Liver (tissue), 9 donors: Measurements from ENCODE around the gene NUDT16. TPM values are rescaled to one million over a fixed set of nuclear protein-coding genes. Genes with fewer than 3 reads are reported as not detected.

Experiments used
- DNase-seq: peaks from one replicate; pipeline ENCODE4 v3.0.0-alpha.2; 2017; ENCODE audit warnings: low spot score
- H3K27ac ChIP-seq, 2 donors: one replicate each; pipeline ENCODE4 v1.7.0; 2013; ENCODE audit warnings: inconsistent platforms in 2 of 2, low read length in 2 of 2, control low read depth in 1 of 2, low read depth in 1 of 2, mild to moderate bottlenecking in 1 of 2
- H3K27me3 ChIP-seq, 4 donors: one replicate each; pipeline versions ENCODE4 v1.6.1 to v1.7.0; 2013; ENCODE audit warnings: low read length in 3 of 4, inconsistent platforms in 1 of 4, mild to moderate bottlenecking in 1 of 4, moderate library complexity in 1 of 4; ENCODE audit not compliant: control insufficient read depth in 4 of 4, insufficient read depth in 4 of 4
- H3K36me3 ChIP-seq, 4 donors: one replicate each; pipeline versions ENCODE4 v1.6.1 to v1.7.0; 2013; ENCODE audit warnings: low read length in 3 of 4, mild to moderate bottlenecking in 3 of 4, low read depth in 1 of 4, moderate library complexity in 1 of 4; ENCODE audit not compliant: control insufficient read depth in 4 of 4, insufficient read depth in 3 of 4
- H3K4me1 ChIP-seq, 4 donors: one replicate each; pipeline versions ENCODE4 v1.6.1 to v1.7.0; 2013; ENCODE audit warnings: low read length in 3 of 4, mild to moderate bottlenecking in 3 of 4, moderate library complexity in 1 of 4; ENCODE audit not compliant: control insufficient read depth in 4 of 4, insufficient read depth in 4 of 4
- H3K4me3 ChIP-seq, 3 donors: one replicate each; pipeline versions ENCODE4 v1.6.1 to v1.7.0; 2013; ENCODE audit warnings: low read length in 3 of 3, control low read depth in 1 of 3, low read depth in 1 of 3, mild to moderate bottlenecking in 1 of 3
- H3K9ac ChIP-seq, 2 donors: one replicate each; pipeline ENCODE4 v1.7.0; 2013; ENCODE audit warnings: low read length in 2 of 2, mild to moderate bottlenecking in 2 of 2, moderate library complexity in 2 of 2, control low read depth in 1 of 2, low read depth in 1 of 2
- H3K9me3 ChIP-seq, 4 donors: one replicate each; pipeline versions ENCODE4 v1.6.1 to v1.7.0; 2013; ENCODE audit warnings: low read length in 3 of 4; ENCODE audit not compliant: control insufficient read depth in 4 of 4
- EGR1 ChIP-seq, 2 donors: IDR thresholded peaks; 2 replicates each; pipeline ENCODE4 v1.6.1; 2016 to 2018; ENCODE audit warnings: antibody characterized with exemption in 2 of 2, low read depth in 2 of 2
- FOXA2 ChIP-seq: IDR thresholded peaks from 2 replicates; pipeline ENCODE4 v1.6.1; 2016; ENCODE audit warnings: antibody characterized with exemption
- GABPA ChIP-seq, 2 donors: IDR thresholded peaks in 1 of 2; conservative IDR thresholded peaks in 1 of 2; 2 replicates each; pipeline ENCODE4 v1.6.1; 2016; ENCODE audit warnings: antibody characterized with exemption in 2 of 2, mild to moderate bottlenecking in 1 of 2, moderate library complexity in 1 of 2
- HNF4A ChIP-seq, 2 donors: conservative IDR thresholded peaks; 2 replicates each; pipeline ENCODE4 v1.6.1; 2016; ENCODE audit warnings: antibody characterized with exemption in 2 of 2, mild to moderate bottlenecking in 2 of 2
- HNF4G ChIP-seq: IDR thresholded peaks from 2 replicates; pipeline ENCODE4 v1.6.1; 2016; ENCODE audit warnings: antibody characterized with exemption
- JUND ChIP-seq, 2 donors: IDR thresholded peaks; 2 replicates each; pipeline ENCODE4 v1.6.1; 2016; ENCODE audit warnings: antibody characterized with exemption in 2 of 2
- NR2F2 ChIP-seq: IDR thresholded peaks from 2 replicates; pipeline ENCODE4 v1.6.1; 2016; ENCODE audit warnings: antibody characterized with exemption
- RXRA ChIP-seq, 2 donors: IDR thresholded peaks; 2 replicates each; pipeline ENCODE4 v1.6.1; 2017 to 2018; ENCODE audit warnings: antibody characterized with exemption in 2 of 2, mild to moderate bottlenecking in 1 of 2
- SP1 ChIP-seq: IDR thresholded peaks from 2 replicates; pipeline ENCODE4 v1.6.1; 2018; ENCODE audit warnings: antibody characterized with exemption, mild to moderate bottlenecking
- TAF1 ChIP-seq: conservative IDR thresholded peaks from 2 replicates; pipeline ENCODE4 v1.6.1; 2016; ENCODE audit warnings: antibody characterized with exemption, mild to moderate bottlenecking
- WGBS: extraction: QIAGEN DNeasy Blood & Tissue Kit; methylation state at CpG from one replicate; pipeline ENCODE4 v1.1.7; 2013; 5-methylcytosine and 5-hydroxymethylcytosine counted together
- polyA plus RNA-seq, 2 donors: library from polyadenylated mRNA; stranded (reverse) in 1 of 2; unstranded in 1 of 2; fragments of 200-250 nt in 1 of 2; fragments of >200 nt in 1 of 2; fragmentation: Nextera tagmentation in 1 of 2; extraction: Ambion mirVana in 1 of 2; gene quantifications; one replicate each; pipeline versions ENCODE4 v1.2.1 to v1.2.3, GENCODE V29; 2013 to 2015
- total RNA-seq, 2 donors: library from RNA; depleted of rRNA; stranded (reverse); fragments of >200 nt; gene quantifications; one replicate each; pipeline ENCODE4 v1.2.3, GENCODE V29; 2014
- TF ChIP-seq, protein P1 (sequence below): IDR thresholded peaks from 2 replicates; pipeline ENCODE4 v1.6.1; 2016; ENCODE audit warnings: antibody characterized with exemption, mild to moderate bottlenecking
- TF ChIP-seq, protein P2 (sequence below): IDR thresholded peaks from 2 replicates; pipeline ENCODE4 v1.6.1; 2016; ENCODE audit warnings: antibody characterized with exemption
- TF ChIP-seq, protein P3 (sequence below): IDR thresholded peaks from 2 replicates; pipeline ENCODE4 v1.6.1; 2016; ENCODE audit warnings: antibody characterized with exemption
- donor health status: healthy.
- donor health status: healthy.
- donor health status: healthy.
- donor health status: healthy.
- donor health status: healthy.

NUDT16 gene
- total and polyA plus RNA-seq, 4 donors = 11.3 to 33.0 (median 17.1) TPM

DNA sequence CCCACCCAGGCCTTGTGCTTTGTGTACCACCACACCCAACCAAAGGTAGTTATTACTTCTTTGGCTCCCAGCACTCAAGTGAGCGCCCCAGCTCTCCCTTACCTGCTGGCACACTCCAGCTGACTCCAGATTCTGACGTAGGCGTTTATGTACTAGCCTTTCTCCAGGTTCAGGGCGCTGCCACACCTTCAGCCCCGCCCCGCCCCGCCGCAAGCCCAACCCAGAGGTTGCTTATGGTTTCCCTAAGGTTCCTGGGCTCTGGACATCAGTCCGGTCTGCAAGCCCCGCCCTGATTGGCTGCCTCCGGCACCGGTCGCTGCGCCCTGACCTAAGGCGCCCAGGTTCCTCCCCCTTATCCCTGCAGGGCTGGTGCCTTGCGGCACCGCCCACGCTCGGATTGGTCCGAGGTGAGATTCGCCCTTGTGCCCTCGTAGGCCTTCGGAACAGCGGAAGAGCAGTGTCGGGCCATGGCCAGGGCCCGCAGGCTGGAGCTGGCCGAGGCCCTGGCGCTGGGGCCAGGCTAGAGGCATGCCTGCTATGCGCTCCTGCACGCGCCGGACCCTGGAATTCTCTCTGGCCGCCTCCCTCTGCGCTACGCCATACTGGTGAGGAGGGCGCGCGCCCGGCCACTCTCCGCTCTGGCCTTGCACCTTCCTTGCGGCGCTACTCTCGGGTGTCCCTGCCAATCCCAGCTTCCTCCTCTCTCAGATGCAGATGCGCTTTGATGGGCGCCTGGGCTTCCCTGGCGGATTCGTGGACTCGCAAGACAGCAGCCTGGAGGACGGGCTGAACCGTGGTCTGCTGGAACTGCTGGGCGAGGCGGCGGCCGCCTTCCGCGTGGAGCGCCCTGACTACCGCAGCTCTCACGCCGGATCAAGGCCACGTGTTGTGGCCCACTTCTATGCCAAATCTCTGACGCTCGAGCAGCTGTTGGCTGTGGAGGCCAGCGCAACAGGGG, 19.8 kb upstream of the NUDT16 start (continued):
- TF ChIP-seq, protein P1, sequence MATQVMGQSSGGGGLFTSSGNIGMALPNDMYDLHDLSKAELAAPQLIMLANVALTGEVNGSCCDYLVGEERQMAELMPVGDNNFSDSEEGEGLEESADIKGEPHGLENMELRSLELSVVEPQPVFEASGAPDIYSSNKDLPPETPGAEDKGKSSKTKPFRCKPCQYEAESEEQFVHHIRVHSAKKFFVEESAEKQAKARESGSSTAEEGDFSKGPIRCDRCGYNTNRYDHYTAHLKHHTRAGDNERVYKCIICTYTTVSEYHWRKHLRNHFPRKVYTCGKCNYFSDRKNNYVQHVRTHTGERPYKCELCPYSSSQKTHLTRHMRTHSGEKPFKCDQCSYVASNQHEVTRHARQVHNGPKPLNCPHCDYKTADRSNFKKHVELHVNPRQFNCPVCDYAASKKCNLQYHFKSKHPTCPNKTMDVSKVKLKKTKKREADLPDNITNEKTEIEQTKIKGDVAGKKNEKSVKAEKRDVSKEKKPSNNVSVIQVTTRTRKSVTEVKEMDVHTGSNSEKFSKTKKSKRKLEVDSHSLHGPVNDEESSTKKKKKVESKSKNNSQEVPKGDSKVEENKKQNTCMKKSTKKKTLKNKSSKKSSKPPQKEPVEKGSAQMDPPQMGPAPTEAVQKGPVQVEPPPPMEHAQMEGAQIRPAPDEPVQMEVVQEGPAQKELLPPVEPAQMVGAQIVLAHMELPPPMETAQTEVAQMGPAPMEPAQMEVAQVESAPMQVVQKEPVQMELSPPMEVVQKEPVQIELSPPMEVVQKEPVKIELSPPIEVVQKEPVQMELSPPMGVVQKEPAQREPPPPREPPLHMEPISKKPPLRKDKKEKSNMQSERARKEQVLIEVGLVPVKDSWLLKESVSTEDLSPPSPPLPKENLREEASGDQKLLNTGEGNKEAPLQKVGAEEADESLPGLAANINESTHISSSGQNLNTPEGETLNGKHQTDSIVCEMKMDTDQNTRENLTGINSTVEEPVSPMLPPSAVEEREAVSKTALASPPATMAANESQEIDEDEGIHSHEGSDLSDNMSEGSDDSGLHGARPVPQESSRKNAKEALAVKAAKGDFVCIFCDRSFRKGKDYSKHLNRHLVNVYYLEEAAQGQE = peak; percentile 59
- TF ChIP-seq FOXA2 (peak; percentile 29), JUND (IDR thresholded peaks at IDR 0.05) (peak in 1 of 2 donors; percentile 62), SP1 (peak; percentile 91), TAF1 (peak; percentile 78), EGR1 (IDR thresholded peaks at IDR 0.05; ENCODE audit: low read depth in 2 of 2) (peak; percentile 88 to 92), GABPA (IDR thresholded peaks at IDR 0.05 in 1 of 2, conservative IDR thresholded peaks at IDR 0.05 in 1 of 2) (no peak), HNF4G (no peak)
- TF ChIP-seq, protein P2, sequence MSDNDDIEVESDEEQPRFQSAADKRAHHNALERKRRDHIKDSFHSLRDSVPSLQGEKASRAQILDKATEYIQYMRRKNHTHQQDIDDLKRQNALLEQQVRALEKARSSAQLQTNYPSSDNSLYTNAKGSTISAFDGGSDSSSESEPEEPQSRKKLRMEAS = peak; percentile 74

DNA sequence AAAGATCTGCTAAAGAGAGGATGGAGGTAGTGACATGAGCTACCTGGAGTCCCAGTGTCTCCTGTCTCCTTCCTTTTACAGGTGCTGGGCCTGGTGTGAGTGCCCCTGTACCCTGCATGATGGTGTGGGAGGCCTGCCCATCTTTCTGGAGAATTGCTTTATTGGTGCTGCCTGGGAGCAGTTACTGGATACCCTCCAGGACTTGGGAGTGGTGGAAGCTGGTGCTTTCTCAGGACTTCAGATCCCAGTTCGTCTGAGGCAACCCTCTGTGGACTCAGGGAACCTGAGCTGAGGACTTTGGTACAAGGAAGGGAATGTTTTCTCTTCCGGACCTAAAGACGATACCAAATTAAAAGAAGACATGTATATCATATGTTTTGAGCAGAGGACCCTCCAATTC, 18.3 kb upstream of the NUDT16 start:
- Histone ChIP-seq H3K9ac (no peak overlapping the region), H3K9me3 (no peaks in the 10 kb centered on the region), H3K4me3 (no peak overlapping the region), H3K27me3 (no peaks in the 10 kb centered on the region), H3K4me1 (peaks cover 1 to 28% (median 9%) of the 10 kb centered on the region in 4 donors), H3K36me3 (no peaks in the 10 kb centered on the region), H3K27ac (no peak overlapping the region)
- DNase-seq = no peak
- 80% methylated on average over 3 of the region's 3 CpGs for WGBS
- TF ChIP-seq RXRA (IDR thresholded peaks at IDR 0.05) = no peak
- TF ChIP-seq HNF4A (conservative IDR thresholded peaks at IDR 0.05) = no peak

DNA sequence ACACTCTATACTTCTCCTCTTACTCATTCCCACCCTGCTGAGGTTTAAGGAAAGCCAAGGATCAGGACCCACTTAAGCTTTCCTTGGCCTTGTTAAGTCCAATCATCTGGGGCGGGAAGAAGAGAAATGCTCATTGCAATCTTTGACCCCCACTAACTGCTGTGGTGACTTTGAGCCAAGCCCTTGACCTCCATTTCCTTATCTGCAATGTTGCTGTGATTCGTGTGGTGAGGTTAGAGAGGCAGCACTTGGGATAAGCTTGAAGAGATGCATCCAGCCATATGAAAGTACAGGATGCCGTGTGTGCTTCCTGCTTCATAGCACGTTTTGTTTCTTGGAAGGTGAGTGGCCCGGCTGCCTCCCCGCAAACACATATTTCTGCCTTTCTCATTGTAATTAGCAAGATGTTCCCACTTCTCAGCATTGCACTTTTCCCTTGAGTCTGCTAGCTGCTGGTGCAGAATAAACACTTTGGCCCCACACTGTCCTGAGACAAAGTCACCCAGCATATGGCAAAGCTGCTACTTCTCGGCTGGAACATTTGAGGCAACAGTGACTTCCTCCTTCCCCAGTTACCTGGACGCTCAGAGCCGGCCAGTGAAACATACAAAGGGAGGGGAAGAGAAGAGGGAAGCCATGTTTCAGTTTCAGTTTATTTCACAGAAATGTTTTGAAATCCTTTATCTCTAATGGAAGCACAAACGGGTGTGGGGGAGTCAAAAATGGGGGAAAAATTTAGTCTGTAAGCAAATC, 10.5 kb upstream of the NUDT16 start:
- Histone ChIP-seq H3K9ac (no peak overlapping the region), H3K4me3 (no peak overlapping the region), H3K4me1 (peaks cover 0 to 4% (median 0%) of the 10 kb centered on the region in 4 donors), H3K27ac (no peak overlapping the region), H3K27me3 (no peaks in the 10 kb centered on the region), H3K36me3 (peaks cover 2 to 11% (median 4%) of the 10 kb centered on the region in 4 donors), H3K9me3 (no peaks in the 10 kb centered on the region)
- no peak for DNase-seq
- WGBS = 71% methylated on average over 10 of the region's 10 CpGs
- no peak for TF ChIP-seq NR2F2
- TF ChIP-seq GABPA (IDR thresholded peaks at IDR 0.05 in 1 of 2, conservative IDR thresholded peaks at IDR 0.05 in 1 of 2) = no peak
- no peak for TF ChIP-seq SP1
- TF ChIP-seq, protein P1 = no peak
- TF ChIP-seq, protein P3, sequence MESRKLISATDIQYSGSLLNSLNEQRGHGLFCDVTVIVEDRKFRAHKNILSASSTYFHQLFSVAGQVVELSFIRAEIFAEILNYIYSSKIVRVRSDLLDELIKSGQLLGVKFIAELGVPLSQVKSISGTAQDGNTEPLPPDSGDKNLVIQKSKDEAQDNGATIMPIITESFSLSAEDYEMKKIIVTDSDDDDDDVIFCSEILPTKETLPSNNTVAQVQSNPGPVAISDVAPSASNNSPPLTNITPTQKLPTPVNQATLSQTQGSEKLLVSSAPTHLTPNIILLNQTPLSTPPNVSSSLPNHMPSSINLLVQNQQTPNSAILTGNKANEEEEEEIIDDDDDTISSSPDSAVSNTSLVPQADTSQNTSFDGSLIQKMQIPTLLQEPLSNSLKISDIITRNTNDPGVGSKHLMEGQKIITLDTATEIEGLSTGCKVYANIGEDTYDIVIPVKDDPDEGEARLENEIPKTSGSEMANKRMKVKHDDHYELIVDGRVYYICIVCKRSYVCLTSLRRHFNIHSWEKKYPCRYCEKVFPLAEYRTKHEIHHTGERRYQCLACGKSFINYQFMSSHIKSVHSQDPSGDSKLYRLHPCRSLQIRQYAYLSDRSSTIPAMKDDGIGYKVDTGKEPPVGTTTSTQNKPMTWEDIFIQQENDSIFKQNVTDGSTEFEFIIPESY = no peak
- TF ChIP-seq EGR1 (IDR thresholded peaks at IDR 0.05; ENCODE audit: low read depth in 2 of 2) = no peak
